ENCODE measurements around the gene SLC26A11.
A peak's percentile ranks its signal among the peaks of the same experiment; 100 is the strongest.
"Not testable (repeated sequence)": the region's sequence is repeated elsewhere in the genome, so short reads cannot be mapped to it uniquely, and the experiment has no call there.

SLC26A11 gene

GRCh38 chr17:80272366-80272765 lies 52.1 kb downstream of the SLC26A11 start:
- Mint-ChIP-seq H3K4me3 (no peak overlapping the region), H3K27ac (no peak overlapping the region)

GRCh38 chr17:80274331-80274730 lies 54.1 kb downstream of the SLC26A11 start:
- Mint-ChIP-seq H3K4me3 (no peak overlapping the region), H3K27me3 (no peaks in the 10 kb centered on the region), H3K27ac (peak overlapping the region; percentile 19), H3K36me3 (peaks cover 37% of the 10 kb centered on the region), H3K9me3 (no peaks in the 10 kb centered on the region), H3K4me1 (peaks cover 35% of the 10 kb centered on the region)
- CTCF ChIA-PET, result no interaction called here
- DNase-seq, result no peak

More at GRCh38 chr17:80272366-80272765, 52.1 kb downstream of the SLC26A11 start:
- CTCF ChIA-PET, result no interaction called here
- no peaks in the 10 kb centered on the region for H3K9me3 Mint-ChIP-seq
- peaks cover 37% of the 10 kb centered on the region for H3K4me1 Mint-ChIP-seq
- H3K36me3 Mint-ChIP-seq, result peaks cover 38% of the 10 kb centered on the region
- DNase-seq, result no peak
- no peaks in the 10 kb centered on the region for H3K27me3 Mint-ChIP-seq

GRCh38 chr17:80274871-80275449 lies 54.7 kb downstream of the SLC26A11 start:
- Mint-ChIP-seq H3K9me3 (no peaks in the 10 kb centered on the region), H3K4me1 (peaks cover 36% of the 10 kb centered on the region), H3K27me3 (no peaks in the 10 kb centered on the region), H3K27ac (no peak overlapping the region), H3K36me3 (peaks cover 43% of the 10 kb centered on the region), H3K4me3 (no peak overlapping the region)
- CTCF ChIA-PET, result no interaction called here
- DNase-seq, result no peak

GRCh38 chr17:80275857-80276256 lies 55.6 kb downstream of the SLC26A11 start:
- peaks cover 37% of the 10 kb centered on the region for H3K4me1 Mint-ChIP-seq

GRCh38 chr17:80277751-80278671 lies 57.8 kb downstream of the SLC26A11 start:
- Mint-ChIP-seq H3K4me3 (no peak overlapping the region), H3K27me3 (no peaks in the 10 kb centered on the region), H3K27ac (no peak overlapping the region), H3K36me3 (peaks cover 50% of the 10 kb centered on the region), H3K9me3 (no peaks in the 10 kb centered on the region), H3K4me1 (peaks cover 26% of the 10 kb centered on the region)
- DNase-seq, result no peak
- CTCF ChIA-PET, result no interaction called here

More at GRCh38 chr17:80275857-80276256, 55.6 kb downstream of the SLC26A11 start:
- H3K9me3 Mint-ChIP-seq, H3K4me3 Mint-ChIP-seq, CTCF ChIA-PET, H3K27me3 Mint-ChIP-seq, H3K27ac Mint-ChIP-seq, DNase-seq: not testable (repeated sequence)
- peaks cover 51% of the 10 kb centered on the region for H3K36me3 Mint-ChIP-seq

DNA sequence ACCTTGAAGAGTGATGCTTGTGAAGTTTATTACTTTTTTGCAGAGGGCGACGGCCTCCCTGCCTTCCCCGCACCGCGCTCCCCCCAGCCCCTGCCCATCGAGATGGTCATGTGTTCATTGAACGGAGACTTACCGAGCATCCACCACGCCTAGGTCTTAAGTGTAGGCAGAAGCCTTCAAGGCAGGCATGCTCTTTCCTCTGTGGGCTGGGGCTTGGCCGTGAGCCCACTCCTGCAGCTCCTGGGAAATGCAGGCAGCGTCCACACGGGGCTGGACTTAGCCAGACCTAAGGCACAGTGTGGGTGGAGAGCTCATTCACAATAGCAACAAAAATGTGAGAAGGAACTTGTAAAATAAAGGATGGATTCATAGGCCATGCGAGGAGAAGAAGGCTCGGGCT lies 59.7 kb downstream of the SLC26A11 start:
- Mint-ChIP-seq H3K4me3 (no peak overlapping the region), H3K9me3 (no peaks in the 10 kb centered on the region), H3K36me3 (peaks cover 46% of the 10 kb centered on the region), H3K27me3 (no peaks in the 10 kb centered on the region), H3K27ac (peak overlapping the region; percentile 70), H3K4me1 (peaks cover 18% of the 10 kb centered on the region)
- DNase-seq, result no peak
- CTCF ChIA-PET, result no interaction called here

GRCh38 chr17:80281516-80281915 lies 61.3 kb downstream of the SLC26A11 start:
- peaks cover 10% of the 10 kb centered on the region for H3K4me1 Mint-ChIP-seq
- H3K9me3 Mint-ChIP-seq, result no peaks in the 10 kb centered on the region
- H3K27me3 Mint-ChIP-seq, result no peaks in the 10 kb centered on the region
- no peak overlapping the region for H3K4me3 Mint-ChIP-seq
- H3K36me3 Mint-ChIP-seq, result peaks cover 38% of the 10 kb centered on the region
- no peak for DNase-seq
- CTCF ChIA-PET, result no interaction called here
- no peak overlapping the region for H3K27ac Mint-ChIP-seq

- peaks cover 43% of the 10 kb centered on the region for H3K36me3 Mint-ChIP-seq
- H3K4me1 Mint-ChIP-seq, result peaks cover 7% of the 10 kb centered on the region
- CTCF ChIA-PET, result interaction anchor here (1.6 kb wide), 1 partner anchor 17 kb away, joined by 4 read pairs; no protein-coding TSS in a partner anchor
- no peak overlapping the region for H3K4me3 Mint-ChIP-seq
- no peak for DNase-seq
- no peaks in the 10 kb centered on the region for H3K9me3 Mint-ChIP-seq
- no peaks in the 10 kb centered on the region for H3K27me3 Mint-ChIP-seq
- peak overlapping the region; percentile 55 for H3K27ac Mint-ChIP-seq
Measured at GRCh38 chr17:80283116-80283852, 63.1 kb downstream of the SLC26A11 start.

DNA sequence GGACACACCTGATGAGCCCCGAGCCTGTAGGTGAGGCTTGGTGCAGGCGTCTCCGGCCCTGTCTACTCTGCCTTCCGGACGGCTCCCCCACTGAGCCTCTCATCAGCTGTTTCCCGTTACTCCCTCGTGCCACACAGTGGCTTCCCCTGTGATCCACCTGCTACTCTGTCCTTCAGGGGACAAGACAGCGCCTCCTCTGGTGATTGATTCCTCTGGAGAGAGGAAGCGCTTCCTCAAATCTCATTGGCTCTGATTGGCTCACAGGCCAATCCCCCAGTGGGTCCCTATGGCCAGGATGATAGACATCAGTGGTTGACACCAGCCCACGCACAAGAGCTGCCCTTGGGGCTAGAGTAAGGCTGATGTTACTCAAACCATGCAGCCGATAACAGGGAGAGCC lies 64.4 kb downstream of the SLC26A11 start:
- no peaks in the 10 kb centered on the region for H3K9me3 Mint-ChIP-seq
- H3K27ac Mint-ChIP-seq, result peak overlapping the region; percentile 39
- CTCF ChIA-PET, result interaction anchor here (1.0 to 1.6 kb wide), 2 partner anchors 19 to 89 kb away, joined by 4 read pairs; no protein-coding TSS in a partner anchor
- DNase-seq, result no peak
- no peak overlapping the region for H3K4me3 Mint-ChIP-seq
- H3K4me1 Mint-ChIP-seq, result peaks cover 7% of the 10 kb centered on the region
- H3K27me3 Mint-ChIP-seq, result no peaks in the 10 kb centered on the region
- peaks cover 42% of the 10 kb centered on the region for H3K36me3 Mint-ChIP-seq

DNA sequence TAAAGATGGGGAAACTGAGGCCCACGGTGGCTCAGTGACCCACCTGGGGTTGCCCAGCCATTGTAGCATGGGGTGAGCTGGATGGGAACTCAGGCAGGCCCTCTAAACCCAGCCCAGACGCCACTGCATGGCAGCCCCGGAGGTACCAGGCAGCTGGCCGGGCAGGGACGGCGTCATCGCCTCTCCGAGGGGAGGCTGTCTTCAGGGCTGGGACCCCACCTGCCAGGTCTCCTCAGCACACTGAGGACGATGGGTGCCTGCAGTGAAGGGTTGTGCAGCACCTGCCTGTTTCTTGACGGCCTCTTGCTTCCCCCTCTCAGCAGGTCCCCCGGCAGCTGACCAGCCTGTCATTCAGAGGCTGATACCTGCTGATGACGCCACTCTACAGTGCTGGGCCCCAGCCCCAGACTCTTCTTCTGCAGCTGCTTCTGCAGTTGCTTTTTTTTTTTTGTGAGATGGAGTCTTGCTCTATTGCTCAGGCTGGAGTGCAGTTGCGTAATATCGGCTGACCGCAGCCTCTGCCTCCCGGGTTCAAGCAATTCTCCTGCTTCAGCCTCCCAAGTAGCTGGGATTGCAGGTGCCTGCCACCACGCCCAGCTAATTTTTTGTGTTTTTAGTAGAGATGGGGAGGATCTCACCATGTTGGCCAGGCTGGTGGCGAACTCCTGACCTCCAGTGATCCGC lies 65.2 kb downstream of the SLC26A11 start:
- CTCF ChIA-PET, result no interaction called here
- Mint-ChIP-seq H3K27ac (no peak overlapping the region), H3K36me3 (peaks cover 42% of the 10 kb centered on the region), H3K4me1 (peaks cover 5% of the 10 kb centered on the region), H3K27me3 (no peaks in the 10 kb centered on the region), H3K9me3 (no peaks in the 10 kb centered on the region), H3K4me3 (no peak overlapping the region)
- DNase-seq, result no peak

DNA sequence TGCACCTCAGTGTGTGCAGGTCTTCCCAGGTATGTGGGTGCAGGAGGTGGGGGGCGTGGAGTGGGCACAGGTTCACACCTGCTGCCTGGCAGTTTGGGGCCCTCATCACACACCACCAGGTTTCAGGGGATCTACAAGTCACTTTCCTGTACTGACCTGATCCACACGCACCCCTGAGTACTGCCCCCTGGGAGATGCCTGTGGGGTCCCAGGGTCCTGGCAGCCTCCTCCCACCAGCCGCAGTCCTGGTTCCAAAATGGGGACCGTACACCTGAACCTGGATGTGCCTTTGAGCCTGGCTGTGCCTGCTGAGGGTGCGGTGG lies 66.4 kb downstream of the SLC26A11 start:
- CTCF ChIA-PET, result no interaction called here
- H3K4me1 Mint-ChIP-seq, result peaks cover 5% of the 10 kb centered on the region
- no peak overlapping the region for H3K4me3 Mint-ChIP-seq
- H3K36me3 Mint-ChIP-seq, result peaks cover 40% of the 10 kb centered on the region
- no peaks in the 10 kb centered on the region for H3K27me3 Mint-ChIP-seq
- DNase-seq, result no peak
- no peak overlapping the region for H3K27ac Mint-ChIP-seq
- no peaks in the 10 kb centered on the region for H3K9me3 Mint-ChIP-seq

DNA sequence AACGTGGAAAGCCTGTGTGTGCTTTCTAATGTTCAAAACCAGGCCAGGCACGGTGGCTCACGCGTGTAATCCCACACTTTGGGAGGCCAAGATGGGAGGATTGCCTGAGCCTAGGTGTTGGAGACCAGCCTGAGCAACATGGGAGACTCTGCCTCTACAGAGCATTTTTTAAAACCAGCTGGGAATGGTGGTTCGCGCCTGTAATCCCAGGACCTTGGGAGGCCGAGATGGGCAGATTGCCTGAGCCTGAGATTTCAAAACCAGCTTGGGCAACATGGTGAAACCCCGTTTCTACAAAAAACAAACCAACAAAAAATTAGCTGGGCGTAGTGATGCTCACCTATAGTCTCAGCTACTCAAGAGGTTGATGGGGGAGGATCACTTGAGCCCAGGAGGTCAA lies 66.8 kb downstream of the SLC26A11 start:
- no peaks in the 10 kb centered on the region for H3K27me3 Mint-ChIP-seq
- DNase-seq, result no peak
- CTCF ChIA-PET, result no interaction called here
- H3K4me3 Mint-ChIP-seq, result no peak overlapping the region
- H3K27ac Mint-ChIP-seq, result no peak overlapping the region
- peaks cover 5% of the 10 kb centered on the region for H3K4me1 Mint-ChIP-seq
- peaks cover 42% of the 10 kb centered on the region for H3K36me3 Mint-ChIP-seq
- H3K9me3 Mint-ChIP-seq, result no peaks in the 10 kb centered on the region

- Mint-ChIP-seq H3K27ac (no peak overlapping the region), H3K36me3 (peaks cover 43% of the 10 kb centered on the region), H3K4me1 (peaks cover 4% of the 10 kb centered on the region), H3K9me3 (no peaks in the 10 kb centered on the region), H3K27me3 (no peaks in the 10 kb centered on the region), H3K4me3 (no peak overlapping the region)
- no peak for DNase-seq
- CTCF ChIA-PET, result no interaction called here
Measured at GRCh38 chr17:80287806-80288567, 67.8 kb downstream of the SLC26A11 start.

Data from activated naive CD4-positive, alpha-beta T cell treated with anti-CD3 and anti-CD28 coated beads, Interleukin-2, amount 10 ng/mL, durations not matched to agents 7 days and 5 days (primary cell).